ENCODE measurements around the gene MIA2.

- TF ChIP-seq CTCF (IDR thresholded peaks at IDR 0.05) (no peak), POLR2A (IDR thresholded peaks at IDR 0.05) (no peak), POLR2AphosphoS5 (IDR thresholded peaks at IDR 0.05) (no peak)
Measured at GRCh38 chr14:39398382-39398781, 164.7 kb downstream of the MIA2 start.
